NCI-H345 (cell line): Measurements from ENCODE around the gene NOG.

Source experiments
- DNase-seq: peaks from one replicate; lab custom pipeline; 2025; lab: John Stamatoyannopoulos, UW

Gene NOG

DNA sequence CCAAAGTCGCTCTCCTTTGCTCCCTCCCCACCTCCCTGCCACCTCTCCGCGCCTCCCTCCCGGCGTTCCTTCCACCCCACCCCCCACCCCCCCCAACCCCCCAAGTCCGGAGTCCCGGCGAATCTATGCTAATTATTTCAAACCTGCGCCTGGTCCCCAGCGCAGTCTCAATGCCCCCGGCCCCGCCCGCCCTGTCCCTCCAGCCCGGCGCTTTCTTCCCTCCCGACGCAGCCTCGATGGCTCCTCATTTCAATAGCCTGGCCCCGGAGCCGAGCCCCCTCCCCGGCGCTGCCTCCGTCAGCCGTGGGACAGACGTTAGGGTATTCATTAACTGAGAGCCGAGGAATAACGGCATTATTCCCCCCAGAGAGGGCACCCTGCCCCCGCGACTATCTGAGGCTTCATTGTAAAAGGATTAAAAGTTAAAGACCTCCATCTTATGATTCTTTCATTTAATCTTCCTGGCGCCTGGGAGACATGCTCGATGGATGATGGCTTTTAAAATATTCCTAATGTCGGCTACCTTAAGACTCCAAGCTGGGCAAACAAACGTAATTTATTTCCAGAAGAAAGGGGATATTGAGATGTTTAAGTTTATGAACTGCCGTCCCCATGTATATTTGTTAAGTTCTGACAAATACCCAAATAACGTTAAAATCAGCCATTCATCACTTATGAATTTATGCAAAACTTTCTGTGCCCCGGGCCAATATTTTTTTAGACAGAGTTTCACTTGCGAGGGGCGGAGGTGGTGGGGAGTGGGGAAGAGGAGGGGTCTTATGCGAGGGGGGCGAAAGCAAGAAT lies 3.4 kb downstream of the NOG start:
- DNase-seq = no peak

GRCh38 chr17:56597495-56597990 lies 4.0 kb downstream of the NOG start:
- DNase-seq = no peak

GRCh38 chr17:56598466-56598865 lies 5.0 kb downstream of the NOG start:
- DNase-seq = no peak

DNA sequence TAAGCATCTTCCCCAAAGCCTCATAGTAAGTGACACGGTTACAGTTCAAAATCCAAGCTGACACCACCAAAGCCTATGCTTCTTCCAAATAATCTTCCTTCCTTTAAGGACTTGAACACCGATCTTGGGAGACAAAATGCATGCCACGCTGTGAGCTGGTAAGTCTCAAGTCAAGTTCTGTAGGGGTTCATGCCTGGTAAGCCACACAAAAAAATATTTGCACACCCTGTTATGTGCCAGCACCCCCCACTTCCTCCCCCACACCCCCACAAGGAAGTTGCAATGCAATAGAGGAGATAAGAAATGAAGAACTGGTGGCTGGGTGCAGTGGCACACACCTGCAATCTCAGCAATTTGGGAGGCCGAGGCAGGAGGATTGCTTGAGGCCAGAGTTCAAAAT lies 5.6 kb downstream of the NOG start:
- DNase-seq = no peak

- DNase-seq = no peak
These were observed 6.1 kb downstream of the NOG start for GRCh38 chr17:56599566-56599965.

DNA sequence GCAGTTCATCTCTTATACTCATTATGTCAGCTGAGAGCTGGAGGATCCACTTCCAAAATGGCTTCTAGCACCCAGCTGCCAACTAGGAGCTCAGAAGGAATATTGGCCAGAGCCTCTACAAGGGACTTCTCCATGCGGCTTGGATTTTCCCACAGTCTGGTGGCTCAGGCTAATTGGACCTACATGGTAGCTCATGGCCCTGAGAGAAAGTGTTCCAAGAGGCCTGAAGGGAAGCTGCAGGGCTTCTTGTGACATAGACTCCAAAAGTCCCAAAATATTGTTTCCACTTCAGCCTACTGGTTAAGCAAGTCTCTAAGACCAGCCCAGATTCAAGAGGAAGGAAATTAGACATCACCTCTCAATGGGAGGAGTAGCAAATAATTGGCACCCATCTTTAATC lies 6.8 kb downstream of the NOG start:
- no peak for DNase-seq

- no peak for DNase-seq
These were observed 8.1 kb downstream of the NOG start for GRCh38 chr17:56601591-56601990.

DNA sequence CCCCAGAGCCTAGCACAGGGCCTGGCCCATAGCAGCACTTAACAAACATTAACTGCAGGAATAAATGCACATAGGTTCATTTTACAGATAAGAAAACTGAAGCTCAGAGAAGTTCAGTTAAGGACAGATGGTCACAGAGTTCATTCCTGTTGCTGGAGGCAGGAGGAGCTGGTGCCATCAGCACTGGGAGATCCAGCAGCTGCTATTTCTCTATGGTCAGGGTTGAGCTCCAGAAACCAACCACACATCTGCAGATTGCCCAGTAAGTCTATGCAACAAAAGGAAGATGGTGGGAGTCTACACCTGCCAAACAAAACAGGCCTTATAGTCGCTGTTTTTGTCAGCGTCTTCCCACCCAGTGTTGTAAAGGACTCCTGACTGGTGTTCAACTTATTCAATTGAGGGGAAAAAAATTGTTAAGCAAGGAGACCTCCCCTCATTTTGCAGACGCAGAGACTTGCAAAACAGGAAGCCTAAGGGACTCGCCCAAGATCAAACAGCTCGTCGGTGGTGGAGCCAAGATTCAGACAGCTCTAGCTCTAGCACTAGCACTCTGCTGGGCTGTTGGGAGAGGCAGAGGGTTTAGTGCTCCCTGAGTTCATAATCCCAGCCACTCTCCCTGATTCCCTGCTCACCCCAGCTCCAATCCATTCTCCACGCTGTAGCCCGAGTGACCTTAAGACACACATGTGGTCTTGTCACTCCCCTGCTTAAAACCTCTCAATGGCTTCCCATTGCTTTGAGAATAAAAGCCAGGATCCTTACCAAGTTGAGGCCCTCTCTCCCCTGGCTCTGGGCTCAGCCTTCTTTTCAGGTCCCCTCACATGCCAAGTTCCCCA lies 9.0 kb downstream of the NOG start:
- no peak for DNase-seq

- DNase-seq = no peak
These were observed 10.2 kb downstream of the NOG start for GRCh38 chr17:56603486-56604238.

GRCh38 chr17:56604691-56605290 lies 11.3 kb downstream of the NOG start:
- DNase-seq = no peak

GRCh38 chr17:56608944-56609343 lies 15.4 kb downstream of the NOG start:
- no peak for DNase-seq

DNA sequence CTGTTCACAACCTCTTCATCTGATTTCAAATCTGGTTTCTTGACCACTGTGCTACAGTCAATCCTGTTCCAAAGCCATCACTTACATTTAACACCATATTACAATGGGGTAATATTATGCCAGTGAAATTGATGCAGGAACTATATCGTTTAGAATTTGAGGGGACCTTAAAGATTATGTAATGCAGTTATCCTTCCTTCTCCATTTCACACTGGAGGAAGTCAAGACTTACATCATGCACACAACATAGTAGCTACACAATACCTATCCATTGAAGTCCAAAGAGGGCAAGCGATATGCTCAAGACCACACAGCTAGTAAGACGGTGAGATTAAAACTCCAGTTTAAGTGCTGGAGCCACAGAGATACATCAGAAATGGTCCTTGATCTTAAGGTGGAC lies 16.8 kb downstream of the NOG start:
- no peak for DNase-seq

- no peak for DNase-seq
These were observed 19.6 kb downstream of the NOG start for GRCh38 chr17:56613131-56613530.

DNA sequence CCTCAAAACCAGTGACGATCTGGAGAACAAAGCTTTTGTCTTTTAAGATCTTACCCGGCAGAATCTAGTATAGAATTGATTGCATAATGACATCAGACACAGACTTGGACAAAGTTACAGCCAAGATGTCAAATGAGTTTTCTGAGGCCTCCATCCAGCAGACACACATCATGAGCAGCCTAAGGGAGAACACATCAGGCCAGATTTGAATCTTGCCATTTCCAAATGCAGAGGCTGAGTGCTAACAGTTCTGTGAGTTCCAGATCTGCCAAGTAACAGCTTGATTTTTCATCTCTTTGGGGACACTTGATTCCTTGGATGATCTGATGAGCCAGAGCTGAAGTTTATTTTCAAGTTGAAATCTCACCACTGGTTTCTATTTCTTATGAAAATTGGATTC lies 21.0 kb downstream of the NOG start:
- DNase-seq = no peak

DNA sequence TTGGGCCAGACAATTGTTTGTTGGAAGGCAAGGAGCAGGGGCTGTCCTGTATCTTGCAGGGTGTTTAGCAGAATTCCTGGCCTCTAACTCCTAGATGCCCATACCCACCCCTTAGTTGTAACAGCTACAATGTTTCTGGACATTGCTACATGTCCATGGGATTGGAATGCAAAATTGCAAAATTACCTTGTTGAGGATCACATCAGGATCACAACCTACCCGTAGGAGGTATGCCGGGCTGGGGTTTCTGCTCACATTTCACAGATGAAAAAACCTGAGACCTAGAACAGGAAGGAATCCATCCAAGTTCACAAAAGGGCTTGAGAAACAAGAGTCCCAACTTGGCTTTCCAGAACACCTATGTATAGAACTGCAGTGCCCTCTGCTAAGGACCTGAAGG lies 22.7 kb downstream of the NOG start:
- no peak for DNase-seq

DNA sequence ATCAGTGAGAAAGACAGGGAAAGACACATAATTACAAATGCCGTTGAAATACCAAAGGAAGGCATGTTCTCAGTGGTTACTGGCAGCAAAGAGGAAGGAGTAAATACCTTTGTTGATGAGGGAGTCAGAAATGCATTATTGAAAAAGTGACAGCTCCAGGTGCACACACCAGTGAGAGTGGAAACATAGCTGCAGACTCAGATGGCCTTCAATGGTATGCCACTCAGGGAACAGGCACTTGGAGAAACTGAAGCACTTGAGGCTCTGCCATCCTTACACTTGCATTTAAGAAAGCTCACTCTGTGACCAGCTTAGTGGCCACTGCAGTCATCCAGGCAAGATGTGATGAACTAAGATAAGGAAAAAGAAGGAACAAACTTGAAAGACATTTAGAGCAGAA lies 29.9 kb downstream of the NOG start:
- no peak for DNase-seq

- DNase-seq = no peak
These were observed 30.8 kb downstream of the NOG start for GRCh38 chr17:56624309-56624708.

DNA sequence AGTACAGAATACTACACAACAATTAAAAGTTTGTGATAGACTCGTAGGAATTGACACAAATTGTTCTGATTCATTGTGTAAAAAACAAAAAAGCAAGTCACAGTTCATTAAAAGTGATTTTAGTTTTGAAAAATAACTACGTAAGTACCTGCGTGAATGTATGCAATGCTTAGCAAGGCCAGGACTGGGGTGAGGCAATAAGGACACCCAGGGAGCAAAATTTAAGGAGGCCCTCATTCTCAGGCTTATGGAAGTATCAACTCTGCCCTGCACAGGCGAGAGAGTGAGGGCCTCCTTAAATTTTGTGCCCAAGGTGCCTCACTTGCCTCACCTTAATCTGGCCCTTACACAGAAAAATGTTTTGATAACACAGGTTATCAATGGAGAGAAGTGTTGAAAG lies 31.4 kb downstream of the NOG start:
- DNase-seq = no peak

DNA sequence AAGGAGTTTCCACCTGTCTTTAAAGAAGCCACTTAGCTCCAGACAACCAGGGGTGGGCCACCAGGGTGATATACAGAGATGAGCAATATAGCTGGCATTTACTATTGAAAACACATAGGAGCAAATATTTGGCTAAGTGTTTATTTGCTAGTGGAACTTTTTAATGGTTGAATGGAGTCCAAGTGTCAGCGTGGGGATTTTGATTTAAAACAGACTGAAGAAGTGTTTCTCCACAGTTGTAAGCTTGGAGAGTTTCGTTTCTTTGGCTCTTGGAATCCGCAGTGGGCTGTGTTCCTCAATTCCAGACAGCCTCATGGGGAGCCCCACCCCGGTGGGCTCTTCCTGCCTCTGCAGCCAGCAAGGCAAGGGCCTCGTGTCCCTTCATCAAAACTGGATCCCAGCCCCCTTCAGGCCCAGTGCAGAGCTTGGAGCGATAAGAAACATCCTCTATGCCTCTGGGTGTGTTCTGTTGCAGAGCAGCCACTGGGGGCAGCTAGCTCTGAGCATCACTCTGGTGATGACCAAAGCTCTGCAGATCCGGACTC lies 36.1 kb downstream of the NOG start:
- no peak for DNase-seq

GRCh38 chr17:56630202-56630601 lies 36.7 kb downstream of the NOG start:
- no peak for DNase-seq

- no peak for DNase-seq
These were observed 40.2 kb downstream of the NOG start for GRCh38 chr17:56633681-56634080.

DNA sequence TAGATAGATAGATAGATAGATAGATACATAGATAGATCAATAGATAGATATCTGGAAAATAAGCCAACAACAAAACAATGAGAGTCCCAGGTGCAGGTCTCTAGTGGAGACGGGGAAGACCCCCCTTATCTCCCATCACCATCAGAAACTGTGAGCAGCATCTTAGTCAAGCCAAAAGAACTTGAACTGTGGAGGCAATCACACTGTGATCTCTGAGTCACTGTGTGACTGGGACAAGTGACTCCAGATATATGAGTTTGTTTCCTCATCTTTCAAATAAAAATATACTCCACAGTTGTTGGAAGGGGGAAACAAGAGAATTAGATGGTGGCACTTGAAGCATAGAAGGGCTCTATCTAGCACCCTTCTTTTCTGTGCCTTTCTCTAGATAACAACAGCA lies 42.1 kb downstream of the NOG start:
- DNase-seq = no peak
